AG10803 (cell line): ENCODE results near the gene ITPR1.
A peak's percentile ranks its signal among the peaks of the same experiment; 100 is the strongest.

Experiments
- DNase-seq: peaks from one replicate; pipeline ENCODE4 v3.0.0; 2010; ENCODE audit warnings: low read depth
- H3K4me3 ChIP-seq: 2 replicates; pipeline ENCODE4 v1.5.1; 2011; ENCODE audit warnings: mild to moderate bottlenecking, low read length, control low read depth
- CTCF ChIP-seq: conservative IDR thresholded peaks from 2 replicates; pipeline ENCODE4 v1.5.1; 2011; ENCODE audit warnings: mild to moderate bottlenecking, low read length, control low read depth, inconsistent platforms

ITPR1 gene

GRCh38 chr3:4698125-4698821, 205.1 kb downstream of the ITPR1 start:
- no peak for TF ChIP-seq CTCF
- H3K4me3 ChIP-seq: no peak overlapping the region
- no peak for DNase-seq

GRCh38 chr3:4703054-4703480, 209.9 kb downstream of the ITPR1 start:
- no peak for DNase-seq
- no peak for TF ChIP-seq CTCF
- no peak overlapping the region for H3K4me3 ChIP-seq

GRCh38 chr3:4704552-4704951, 211.4 kb downstream of the ITPR1 start:
- no peak overlapping the region for H3K4me3 ChIP-seq
- no peak for DNase-seq
- no peak for TF ChIP-seq CTCF

- DNase-seq: no peak
- TF ChIP-seq CTCF: no peak
- no peak overlapping the region for H3K4me3 ChIP-seq
These were observed 214.2 kb downstream of the ITPR1 start for GRCh38 chr3:4707324-4707723.

- no peak overlapping the region for H3K4me3 ChIP-seq
- no peak for TF ChIP-seq CTCF
- no peak for DNase-seq
These were observed 215.1 kb downstream of the ITPR1 start for GRCh38 chr3:4708230-4708629.

- DNase-seq: peak; percentile 66
These were observed 216.2 kb downstream of the ITPR1 start for GRCh38 chr3:4709341-4709740.

More at GRCh38 chr3:4709341-4709740, 216.2 kb downstream of the ITPR1 start:
- TF ChIP-seq CTCF: no peak
- no peak overlapping the region for H3K4me3 ChIP-seq
